BLaER1 (cell line): ENCODE data around the gene ZFP36L2.

Source experiments
- H3K27ac ChIP-seq: shearing (Covaris generic); formaldehyde crosslinking; 2 replicates; pipeline ENCODE4 v1.8.1; 2022
- H3K27me3 ChIP-seq: shearing (Covaris generic); formaldehyde crosslinking; 2 replicates; pipeline ENCODE4 v1.8.1; 2022
- H3K36me3 ChIP-seq: shearing (Covaris generic); formaldehyde crosslinking; 2 replicates; pipeline ENCODE4 v1.8.1; 2022
- H3K4me1 ChIP-seq: shearing (Covaris generic); formaldehyde crosslinking; 2 replicates; pipeline ENCODE4 v1.8.1; 2022
- H3K4me2 ChIP-seq: shearing (Covaris generic); formaldehyde crosslinking; 2 replicates; pipeline ENCODE4 v1.8.1; 2022
- H3K4me3 ChIP-seq: shearing (Covaris generic); formaldehyde crosslinking; 2 replicates; pipeline ENCODE4 v1.8.1; 2022
- H3K9ac ChIP-seq: shearing (Covaris generic); formaldehyde crosslinking; 2 replicates; pipeline ENCODE4 v1.8.1; 2022
- H3K9me3 ChIP-seq: shearing (Covaris generic); formaldehyde crosslinking; 2 replicates; pipeline ENCODE4 v1.8.1; 2022
- H4K20me1 ChIP-seq: shearing (Covaris generic); formaldehyde crosslinking; 2 replicates; pipeline ENCODE4 v1.8.1; 2022
- Cebpa-rat ChIP-seq: shearing (Covaris generic); IDR thresholded peaks from 2 replicates; pipeline ENCODE4 v1.8.1; 2022

Gene ZFP36L2

DNA sequence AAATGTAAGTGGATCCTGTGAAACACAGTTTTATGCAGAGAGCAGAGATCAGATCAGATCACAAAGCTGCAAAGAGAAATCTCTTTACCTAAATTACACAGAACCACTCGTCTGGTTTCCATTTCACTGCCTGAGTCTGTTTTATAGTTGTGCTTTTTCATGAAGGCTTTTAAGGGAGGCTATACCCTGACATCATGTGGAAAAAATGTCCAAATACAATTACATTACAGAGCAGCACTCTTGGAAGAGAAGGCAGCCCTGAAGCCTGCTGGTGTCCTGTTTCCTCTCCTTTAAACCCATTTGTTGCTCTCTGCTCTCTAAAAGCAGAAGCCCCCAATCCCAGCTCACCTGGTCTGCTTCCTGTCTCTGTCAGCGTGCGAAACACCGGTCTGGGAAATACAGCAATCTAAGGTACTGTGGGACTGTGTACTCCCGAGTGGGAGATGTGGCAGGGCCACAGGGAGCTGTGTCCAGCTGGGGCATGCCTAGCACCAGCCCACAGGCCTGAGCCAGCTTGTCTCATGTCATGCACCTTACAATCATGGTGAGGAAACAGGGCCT lies 24.8 kb upstream of the ZFP36L2 start:
- Histone ChIP-seq H3K4me2 (no peak overlapping the region), H3K9me3 (no peaks in the 10 kb centered on the region), H3K36me3 (peaks cover 45% of the 10 kb centered on the region), H4K20me1 (no peaks in the 10 kb centered on the region), H3K27ac (no peak overlapping the region), H3K9ac (no peak overlapping the region), H3K4me3 (no peak overlapping the region), H3K4me1 (no peaks in the 10 kb centered on the region), H3K27me3 (no peaks in the 10 kb centered on the region)
- TF ChIP-seq Cebpa-rat: no peak

DNA sequence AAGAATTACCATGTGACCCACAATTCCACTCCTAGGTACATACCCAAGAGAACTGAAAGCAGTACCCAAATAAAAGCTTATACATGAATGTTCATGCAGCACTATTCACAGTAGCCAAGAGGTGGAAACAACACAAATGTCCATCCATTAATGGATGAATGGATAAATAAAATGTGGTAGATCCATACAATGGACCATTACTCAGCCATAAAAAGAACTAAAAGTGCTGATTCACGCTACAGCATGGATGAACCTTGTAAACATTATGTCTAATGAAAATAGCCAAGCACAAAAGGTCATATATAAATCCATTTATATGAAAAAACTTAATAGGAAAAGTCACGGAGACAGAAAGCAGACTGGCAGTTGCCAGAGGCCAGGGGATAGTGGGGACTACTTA lies 23.6 kb upstream of the ZFP36L2 start:
- Histone ChIP-seq H4K20me1 (no peaks in the 10 kb centered on the region), H3K36me3 (peaks cover 34% of the 10 kb centered on the region), H3K4me3 (no peak overlapping the region), H3K9me3 (no peaks in the 10 kb centered on the region), H3K4me1 (no peaks in the 10 kb centered on the region), H3K27me3 (no peaks in the 10 kb centered on the region), H3K4me2 (no peak overlapping the region), H3K9ac (no peak overlapping the region), H3K27ac (no peak overlapping the region)
- TF ChIP-seq Cebpa-rat: no peak

DNA sequence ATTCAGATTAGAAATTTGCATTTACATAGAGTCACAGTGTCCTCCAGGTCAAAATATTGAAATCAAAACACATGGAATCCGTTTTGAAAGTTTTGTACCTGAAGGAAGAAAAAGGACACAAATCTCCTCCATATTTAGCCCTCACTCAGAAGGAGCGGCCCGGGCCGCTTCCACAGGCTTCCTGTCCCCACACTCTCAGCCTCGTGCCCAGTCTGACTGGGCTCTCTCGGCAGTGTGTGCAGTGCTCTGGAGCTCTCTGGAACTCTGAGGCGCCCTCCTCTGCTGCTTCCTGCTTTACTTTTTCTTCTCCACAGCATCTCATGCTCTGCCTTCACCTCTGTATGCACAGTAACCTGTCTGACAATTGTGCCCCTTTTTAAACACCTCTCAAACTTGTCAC lies 22.2 kb upstream of the ZFP36L2 start:
- Histone ChIP-seq H3K4me3 (no peak overlapping the region), H3K4me1 (no peaks in the 10 kb centered on the region), H3K4me2 (no peak overlapping the region), H3K9me3 (no peaks in the 10 kb centered on the region), H3K9ac (no peak overlapping the region), H3K27ac (no peak overlapping the region), H3K27me3 (no peaks in the 10 kb centered on the region), H3K36me3 (peaks cover 33% of the 10 kb centered on the region), H4K20me1 (no peaks in the 10 kb centered on the region)
- TF ChIP-seq Cebpa-rat: no peak

DNA sequence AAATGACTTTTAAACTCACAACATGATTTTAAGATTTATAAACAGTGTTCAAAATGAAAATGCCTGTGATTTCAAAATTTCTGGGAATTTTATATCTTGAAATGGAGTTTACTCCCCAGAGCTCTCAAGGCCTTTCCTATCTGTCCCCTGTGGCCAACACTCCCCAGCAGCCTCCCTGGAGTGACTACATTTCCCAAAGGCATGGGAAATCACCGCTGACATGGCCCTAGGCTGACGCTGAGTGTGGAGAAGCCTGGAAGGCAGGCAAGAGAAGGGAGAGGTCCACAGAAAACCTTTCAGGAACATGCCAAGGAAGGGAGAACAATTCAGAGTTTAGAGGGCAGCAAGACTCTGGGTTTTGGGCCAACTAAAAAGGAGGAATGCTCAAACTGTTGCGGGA lies 20.2 kb upstream of the ZFP36L2 start:
- no peak overlapping the region for H3K4me3 ChIP-seq
- H3K27ac ChIP-seq: no peak overlapping the region
- H4K20me1 ChIP-seq: no peaks in the 10 kb centered on the region
- no peaks in the 10 kb centered on the region for H3K27me3 ChIP-seq
- H3K4me2 ChIP-seq: no peak overlapping the region
- H3K4me1 ChIP-seq: no peaks in the 10 kb centered on the region
- H3K9ac ChIP-seq: no peak overlapping the region
- H3K9me3 ChIP-seq: no peaks in the 10 kb centered on the region
- peaks cover 41% of the 10 kb centered on the region for H3K36me3 ChIP-seq
- TF ChIP-seq Cebpa-rat: no peak

DNA sequence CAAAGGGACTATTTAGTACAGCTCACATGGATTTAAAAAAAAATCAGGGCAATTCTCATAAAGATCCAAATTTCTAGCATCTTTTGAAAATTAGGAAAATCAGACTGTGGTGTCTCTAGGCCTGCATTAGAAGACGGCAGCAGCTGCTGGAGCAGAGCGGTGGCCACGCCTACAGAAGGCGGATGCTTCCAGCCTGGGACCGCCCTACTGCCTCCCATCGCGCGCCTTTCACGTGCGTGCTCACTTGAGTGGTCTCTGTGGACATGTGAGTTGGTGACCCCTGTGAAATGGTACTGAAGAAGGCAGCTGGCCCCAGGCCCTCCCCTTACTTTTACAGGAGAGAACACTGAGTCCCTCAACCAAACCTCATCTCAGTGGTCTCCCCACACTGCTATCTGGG lies 15.2 kb upstream of the ZFP36L2 start:
- H3K36me3 ChIP-seq: peaks cover 23% of the 10 kb centered on the region
- H3K4me2 ChIP-seq: no peak overlapping the region
- no peaks in the 10 kb centered on the region for H4K20me1 ChIP-seq
- no peak overlapping the region for H3K4me3 ChIP-seq
- no peak for TF ChIP-seq Cebpa-rat
- peaks cover 13% of the 10 kb centered on the region; the same call in 1 of the 2 replicates for H3K4me1 ChIP-seq
- H3K27ac ChIP-seq: no peak overlapping the region
- H3K9ac ChIP-seq: no peak overlapping the region
- H3K27me3 ChIP-seq: no peaks in the 10 kb centered on the region
- no peaks in the 10 kb centered on the region for H3K9me3 ChIP-seq

DNA sequence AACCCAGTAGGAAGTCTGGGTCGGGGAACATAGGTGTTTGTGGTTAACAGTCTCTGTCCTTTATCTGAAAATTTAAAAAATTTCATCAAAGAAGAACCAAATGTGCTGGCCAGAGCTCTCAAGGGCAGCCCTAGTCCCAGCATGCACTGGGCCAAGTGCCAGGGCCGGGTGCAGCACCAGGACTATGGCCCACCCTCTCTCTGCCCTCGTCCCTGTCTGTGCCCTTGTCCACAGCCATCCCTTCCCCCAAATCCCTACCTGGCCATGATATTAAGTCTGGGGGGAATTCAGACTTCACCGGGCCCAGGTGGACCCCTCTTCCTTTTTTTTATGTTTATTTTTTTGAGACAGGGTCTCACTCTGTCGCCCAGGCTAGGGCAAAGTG lies 14.4 kb upstream of the ZFP36L2 start:
- Histone ChIP-seq H3K4me2 (peak overlapping the region; percentile 15; the same call in 1 of the 2 replicates), H3K27me3 (no peaks in the 10 kb centered on the region), H3K36me3 (peaks cover 29% of the 10 kb centered on the region), H3K9ac (no peak overlapping the region), H4K20me1 (no peaks in the 10 kb centered on the region), H3K9me3 (no peaks in the 10 kb centered on the region), H3K4me3 (no peak overlapping the region), H3K4me1 (peaks cover 13% of the 10 kb centered on the region; the same call in 1 of the 2 replicates), H3K27ac (no peak overlapping the region)
- no peak for TF ChIP-seq Cebpa-rat

DNA sequence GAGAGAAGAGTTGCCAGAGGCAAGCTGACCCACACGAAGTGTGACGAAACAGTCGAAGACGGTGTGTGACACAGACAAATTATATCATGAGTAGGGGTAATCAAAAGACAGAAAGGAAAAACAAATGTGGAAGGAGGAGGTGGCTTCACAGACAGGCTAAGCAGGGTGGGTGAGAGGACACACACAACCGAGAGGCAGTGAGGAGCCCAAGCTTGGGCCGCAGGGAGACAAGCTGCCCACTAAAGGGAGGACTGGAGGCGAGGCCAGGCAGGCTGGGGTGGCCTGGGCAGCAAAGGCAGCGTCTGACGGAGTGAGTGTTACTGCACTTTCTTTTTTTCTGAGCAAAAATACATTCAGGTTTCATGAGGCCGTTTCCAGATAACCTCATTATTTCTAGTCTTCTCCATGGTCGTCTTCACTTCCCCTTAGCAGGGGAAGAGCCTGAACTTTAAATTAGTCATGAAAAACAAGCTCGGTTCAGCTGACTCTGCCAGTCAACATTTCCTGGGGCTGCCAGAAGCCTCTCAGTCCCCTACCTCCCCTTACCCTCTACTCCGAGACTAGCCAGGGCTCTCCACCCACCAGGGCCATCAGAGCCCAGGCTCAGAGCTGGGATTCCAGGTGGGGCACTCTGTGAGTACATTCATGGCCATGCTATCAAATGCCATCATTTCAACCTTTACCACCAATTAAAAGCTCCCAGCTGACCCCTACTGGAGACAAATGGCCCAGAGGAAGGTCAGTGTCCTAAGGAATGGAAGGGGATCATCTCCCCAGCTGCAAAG lies 13.8 kb upstream of the ZFP36L2 start:
- Histone ChIP-seq H4K20me1 (no peaks in the 10 kb centered on the region), H3K27ac (no peak overlapping the region), H3K9me3 (no peaks in the 10 kb centered on the region), H3K9ac (no peak overlapping the region), H3K27me3 (no peaks in the 10 kb centered on the region), H3K4me2 (peak overlapping the region; percentile 15; the same call in 1 of the 2 replicates), H3K4me3 (no peak overlapping the region), H3K36me3 (peaks cover 29% of the 10 kb centered on the region), H3K4me1 (peaks cover 13% of the 10 kb centered on the region; the same call in 1 of the 2 replicates)
- no peak for TF ChIP-seq Cebpa-rat

DNA sequence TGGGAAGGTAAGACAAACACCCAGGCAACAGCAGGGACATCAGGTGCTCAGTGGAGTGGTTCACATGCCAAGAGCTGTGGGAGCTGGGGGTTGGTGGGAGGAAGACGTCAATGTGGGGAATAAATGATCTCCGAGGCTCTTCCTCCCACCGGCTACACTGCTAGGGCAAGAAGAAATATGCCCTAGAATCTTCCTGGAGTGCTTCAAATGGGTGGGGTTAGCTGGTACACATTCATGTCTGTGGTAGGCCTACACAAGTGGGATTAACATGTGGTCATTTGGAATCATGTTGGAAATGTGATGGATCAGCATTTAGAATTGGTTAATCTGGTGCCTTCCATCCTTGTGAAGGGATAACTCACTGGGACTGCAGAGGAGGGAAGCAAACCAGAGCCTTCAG lies 12.4 kb upstream of the ZFP36L2 start:
- Histone ChIP-seq H3K9ac (no peak overlapping the region), H4K20me1 (no peaks in the 10 kb centered on the region), H3K27ac (no peak overlapping the region), H3K4me1 (peaks cover 23% of the 10 kb centered on the region), H3K9me3 (no peaks in the 10 kb centered on the region), H3K4me3 (no peak overlapping the region), H3K27me3 (no peaks in the 10 kb centered on the region), H3K36me3 (peaks cover 21% of the 10 kb centered on the region), H3K4me2 (no peak overlapping the region)
- no peak for TF ChIP-seq Cebpa-rat

DNA sequence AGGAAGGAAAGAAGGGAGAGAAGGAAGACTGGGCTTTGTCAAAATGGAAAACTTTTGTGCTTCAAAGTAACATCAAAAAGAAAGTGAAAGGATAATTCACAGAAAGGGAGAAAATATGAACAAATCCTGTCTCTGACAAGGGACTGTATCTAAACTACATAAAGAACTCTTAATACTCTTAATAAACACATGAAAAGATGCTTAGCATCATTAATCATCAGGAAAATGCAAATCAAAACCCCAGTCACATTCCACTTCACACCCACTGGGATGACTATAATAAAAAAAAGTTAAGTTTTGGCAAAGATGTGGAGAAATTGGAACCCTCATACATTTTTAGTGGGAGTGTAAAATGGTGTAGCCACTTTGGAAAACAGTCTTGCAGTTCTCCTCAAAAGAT lies 11.8 kb upstream of the ZFP36L2 start:
- Histone ChIP-seq H3K36me3 (peaks cover 17% of the 10 kb centered on the region), H3K27me3 (no peaks in the 10 kb centered on the region), H3K4me1 (peaks cover 30% of the 10 kb centered on the region), H3K9ac (no peak overlapping the region), H3K27ac (no peak overlapping the region), H4K20me1 (no peaks in the 10 kb centered on the region), H3K4me2 (no peak overlapping the region), H3K9me3 (no peaks in the 10 kb centered on the region), H3K4me3 (no peak overlapping the region)
- no peak for TF ChIP-seq Cebpa-rat
